GM19035 (cell line): ENCODE results near the gene AIP.
"Not testable (repeated sequence)": the region's sequence is repeated elsewhere in the genome, so short reads cannot be mapped to it uniquely, and the experiment has no call there.

Source experiments
- ATAC-seq: cut with Tn5 transposase; IDR thresholded peaks from one replicate; pipeline ENCODE4 v1.9.1; 2021; ENCODE audit not compliant: unreplicated experiment

Gene AIP

DNA sequence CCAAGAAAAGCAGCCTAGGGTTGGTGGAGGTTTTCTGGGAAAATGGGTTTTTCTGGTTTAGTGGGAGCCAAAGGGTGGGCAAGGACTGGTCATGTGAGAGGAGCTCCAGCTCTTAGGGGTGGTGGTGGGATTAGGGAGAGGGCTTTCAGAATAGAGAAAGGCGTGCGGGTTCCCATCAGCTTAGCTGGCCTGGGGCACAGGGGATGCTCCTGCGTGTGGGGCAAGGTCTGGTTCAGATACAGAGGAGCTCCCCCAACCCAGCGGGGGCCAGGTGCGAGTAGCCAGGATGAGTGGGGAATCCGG lies 14.4 kb upstream of the AIP start:
- no peak for ATAC-seq

GRCh38 chr11:67468759-67469507 lies 13.9 kb upstream of the AIP start, which contains the start of gene TMEM134:
Gene TMEM134, minus strand, starts transcription at chr11:67469251. Its CDS starts 59 bp downstream, at chr11:67469192.
- ATAC-seq: peak; percentile 73

DNA sequence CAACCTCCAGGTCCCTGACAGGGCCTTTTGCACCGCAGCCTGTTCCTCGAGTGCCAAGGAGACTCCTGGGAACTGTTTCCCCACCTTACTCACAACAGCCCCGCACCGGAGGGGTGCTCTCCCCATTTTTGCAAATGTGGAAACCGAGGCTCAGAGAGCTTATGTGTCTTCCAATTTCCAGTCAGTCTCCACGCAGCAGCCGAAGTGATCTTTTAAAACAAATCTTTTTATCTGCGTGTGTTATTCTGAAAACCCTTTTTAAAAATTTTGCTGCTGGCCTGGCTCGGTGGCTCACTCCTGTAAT lies 13.4 kb upstream of the AIP start:
- ATAC-seq: no peak

GRCh38 chr11:67470337-67471002 lies 12.4 kb upstream of the AIP start:
- ATAC-seq: no peak

DNA sequence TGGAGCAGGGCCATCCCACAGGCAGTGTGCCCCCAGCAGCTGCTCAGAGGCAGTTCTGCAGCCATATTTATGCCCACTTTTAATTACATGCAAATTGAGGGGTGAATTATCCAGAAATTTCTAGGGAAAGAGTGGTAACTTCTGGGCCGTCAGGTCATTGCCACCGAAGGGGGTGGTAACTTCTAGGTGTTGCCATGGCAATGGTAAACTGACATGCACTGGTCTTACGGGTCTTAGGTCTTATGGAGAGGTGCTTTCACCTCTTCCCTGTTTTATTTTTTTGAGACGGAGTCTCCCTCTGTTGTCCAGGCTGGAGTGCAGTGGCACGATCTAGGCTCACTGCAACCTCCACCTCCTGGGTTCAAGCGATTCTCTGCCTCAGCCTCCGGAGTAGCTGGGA lies 9.9 kb upstream of the AIP start:
- no peak for ATAC-seq

DNA sequence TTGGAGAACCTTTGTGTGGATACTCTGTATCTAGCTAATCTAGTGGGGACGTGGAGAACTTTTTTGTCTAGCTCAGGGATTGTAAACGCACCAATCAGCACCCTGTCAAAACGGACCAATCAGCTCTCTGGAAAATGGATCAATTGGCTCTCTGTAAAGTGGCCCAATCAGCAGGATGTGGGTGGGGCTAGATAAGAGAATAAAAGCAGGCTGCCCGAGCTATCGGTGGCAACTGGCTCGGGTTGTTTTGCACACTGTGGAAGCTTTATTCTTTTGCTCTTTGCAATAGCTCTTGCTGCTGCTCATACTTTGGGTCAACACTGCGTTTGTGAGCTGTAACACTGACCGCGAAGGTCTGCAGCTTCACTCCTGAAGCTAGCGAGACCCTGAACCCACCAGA lies 6.1 kb upstream of the AIP start:
- not testable (repeated sequence) for ATAC-seq

- ATAC-seq: not testable (repeated sequence)
These were observed 5.3 kb upstream of the AIP start for GRCh38 chr11:67477344-67478050.

DNA sequence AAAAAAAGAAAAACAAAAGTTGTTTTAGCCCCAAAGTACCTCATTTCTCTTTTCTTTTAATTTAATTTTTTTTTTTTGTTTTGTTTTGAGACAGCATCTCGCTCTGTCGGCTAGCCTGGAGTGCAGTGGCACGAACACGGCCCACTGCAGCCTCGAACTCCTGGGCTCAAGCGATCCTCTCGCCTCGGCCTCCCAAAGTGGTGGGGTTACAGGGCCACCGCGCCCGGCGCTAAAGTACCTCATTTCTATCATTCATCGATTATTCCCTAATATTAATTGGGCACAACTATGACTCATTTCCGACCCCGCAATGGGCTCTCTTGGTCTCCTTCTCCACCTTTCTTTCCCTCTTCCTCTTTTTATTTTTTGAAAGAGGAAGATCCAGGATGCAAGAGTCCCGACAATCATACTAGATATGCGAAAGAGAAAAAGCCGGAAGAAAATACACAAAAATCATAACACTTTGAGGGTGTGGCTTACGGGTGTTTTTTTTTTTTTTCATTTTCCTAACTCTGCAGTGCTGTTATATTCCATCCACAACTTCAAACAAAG lies 475 bp upstream of the AIP start:
- peak; percentile 11 for ATAC-seq

DNA sequence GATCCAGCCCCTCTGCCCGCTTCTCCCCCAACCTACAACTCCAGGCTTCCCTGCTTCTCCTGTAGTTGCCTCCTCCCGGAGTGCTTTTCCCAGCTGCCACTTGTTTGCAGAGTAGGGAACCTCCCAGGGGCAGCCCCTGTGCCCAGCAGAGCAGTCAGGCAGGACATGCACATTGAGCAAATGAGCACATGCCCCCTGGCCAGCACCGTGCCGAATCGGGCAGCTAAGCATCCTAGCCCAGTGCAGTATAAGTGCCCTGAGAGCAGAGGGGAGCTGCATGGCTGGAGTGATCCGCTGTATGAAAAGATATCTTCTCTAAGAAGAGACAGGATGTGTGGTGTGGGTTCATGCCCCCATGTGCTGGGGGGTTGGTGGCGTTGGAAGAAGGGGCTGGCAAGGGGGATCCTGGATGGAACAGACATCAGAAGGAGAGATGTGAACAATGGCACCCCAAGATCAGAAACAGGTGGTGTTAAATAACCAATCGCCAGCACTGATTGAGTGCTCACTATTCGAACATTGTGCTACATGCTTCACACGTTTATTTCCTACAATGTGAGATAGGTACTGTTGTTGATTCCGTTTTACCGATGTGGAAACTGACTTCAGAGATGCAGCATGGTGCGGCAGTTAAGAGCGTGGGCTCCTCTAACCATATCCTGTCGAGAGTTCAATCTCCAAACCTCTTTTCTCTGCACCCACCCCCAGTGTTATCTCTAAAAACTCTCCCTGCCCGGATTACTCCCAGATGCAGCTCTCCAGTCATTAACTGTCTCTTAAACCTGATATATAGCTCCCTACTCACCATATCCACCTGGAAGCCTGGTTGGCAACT lies 1.2 kb downstream of the AIP start:
- no peak for ATAC-seq

DNA sequence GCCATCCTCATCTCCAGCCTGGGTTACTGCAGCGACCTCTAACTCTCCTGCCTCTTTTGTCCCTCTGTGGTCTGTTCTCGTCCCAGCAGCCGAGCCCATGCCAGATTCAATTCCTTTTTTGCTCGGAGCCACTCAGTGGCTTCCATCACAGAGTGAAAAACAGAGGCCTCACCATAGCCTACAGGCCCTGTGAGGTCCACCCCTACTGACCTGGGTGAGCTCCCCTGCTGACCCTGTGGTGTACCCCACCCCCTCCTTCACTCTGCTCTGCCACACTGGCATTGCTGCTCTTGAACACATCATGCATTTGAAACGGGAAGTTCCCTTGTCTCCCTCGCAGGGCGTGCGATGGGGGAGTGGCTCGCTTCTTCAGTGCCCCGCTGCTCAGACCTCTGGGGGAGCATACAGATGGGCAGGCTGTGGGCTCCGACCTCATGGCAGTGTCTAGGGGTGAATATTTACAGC lies 2.1 kb downstream of the AIP start:
- no peak for ATAC-seq

GRCh38 chr11:67485873-67486361 lies 3.1 kb downstream of the AIP start:
- ATAC-seq: not testable (repeated sequence)

DNA sequence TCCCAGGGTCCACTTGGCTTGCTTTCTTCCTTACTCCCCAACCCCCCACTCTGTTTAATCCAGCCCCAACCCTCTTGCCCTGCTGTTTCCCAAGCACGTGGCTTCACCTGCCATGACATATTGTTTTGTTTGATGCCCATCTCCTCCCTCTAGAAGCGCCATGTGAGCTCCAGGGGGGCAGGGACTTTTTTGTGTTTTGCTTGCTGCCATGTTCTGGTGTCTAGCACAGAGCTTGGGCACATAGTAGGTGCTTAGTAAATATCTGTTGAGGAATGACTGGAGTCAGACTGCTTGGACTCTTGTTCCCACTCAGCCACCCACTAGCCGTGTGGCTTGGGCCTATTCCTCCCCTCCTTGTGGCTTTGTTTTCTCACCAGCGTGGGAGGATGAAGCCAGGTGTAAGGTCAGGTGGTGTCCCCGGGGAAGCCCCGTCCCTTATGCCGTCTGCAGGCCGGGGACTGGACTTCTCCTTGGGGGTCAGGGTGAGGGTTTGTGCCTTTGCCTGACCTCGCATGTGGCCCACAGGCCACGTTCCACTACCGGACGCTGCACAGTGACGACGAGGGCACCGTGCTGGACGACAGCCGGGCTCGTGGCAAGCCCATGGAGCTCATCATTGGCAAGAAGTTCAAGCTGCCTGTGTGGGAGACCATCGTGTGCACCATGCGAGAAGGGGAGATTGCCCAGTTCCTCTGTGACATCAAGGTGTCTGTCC lies 3.8 kb downstream of the AIP start:
- peak; percentile 28 for ATAC-seq

DNA sequence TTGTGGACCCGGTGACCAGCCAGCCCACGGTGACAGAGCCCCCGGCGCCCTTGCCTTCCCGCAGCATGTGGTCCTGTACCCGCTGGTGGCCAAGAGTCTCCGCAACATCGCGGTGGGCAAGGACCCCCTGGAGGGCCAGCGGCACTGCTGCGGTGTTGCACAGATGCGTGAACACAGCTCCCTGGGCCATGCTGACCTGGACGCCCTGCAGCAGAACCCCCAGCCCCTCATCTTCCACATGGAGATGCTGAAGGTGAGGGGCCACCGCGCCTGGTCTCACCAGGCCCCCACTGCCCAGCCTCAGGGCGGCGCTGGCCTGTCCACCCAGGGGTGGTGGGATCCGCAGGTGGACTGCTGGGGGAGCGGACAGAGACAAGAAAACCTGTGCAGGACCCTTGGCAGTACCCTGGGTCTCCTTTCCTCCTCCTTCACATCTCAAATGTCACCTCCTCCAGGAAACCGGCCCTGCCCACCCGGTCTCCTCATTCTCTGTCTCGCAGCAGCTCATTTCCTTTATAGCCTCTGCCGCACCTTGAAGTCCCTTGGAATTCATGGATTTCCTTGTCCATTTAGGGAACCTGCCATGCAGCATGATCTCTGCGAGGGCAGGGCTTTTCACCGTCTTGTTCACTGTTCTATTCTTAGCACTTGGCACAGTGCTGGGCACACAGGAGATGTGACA lies 6.5 kb downstream of the AIP start:
- no peak for ATAC-seq

DNA sequence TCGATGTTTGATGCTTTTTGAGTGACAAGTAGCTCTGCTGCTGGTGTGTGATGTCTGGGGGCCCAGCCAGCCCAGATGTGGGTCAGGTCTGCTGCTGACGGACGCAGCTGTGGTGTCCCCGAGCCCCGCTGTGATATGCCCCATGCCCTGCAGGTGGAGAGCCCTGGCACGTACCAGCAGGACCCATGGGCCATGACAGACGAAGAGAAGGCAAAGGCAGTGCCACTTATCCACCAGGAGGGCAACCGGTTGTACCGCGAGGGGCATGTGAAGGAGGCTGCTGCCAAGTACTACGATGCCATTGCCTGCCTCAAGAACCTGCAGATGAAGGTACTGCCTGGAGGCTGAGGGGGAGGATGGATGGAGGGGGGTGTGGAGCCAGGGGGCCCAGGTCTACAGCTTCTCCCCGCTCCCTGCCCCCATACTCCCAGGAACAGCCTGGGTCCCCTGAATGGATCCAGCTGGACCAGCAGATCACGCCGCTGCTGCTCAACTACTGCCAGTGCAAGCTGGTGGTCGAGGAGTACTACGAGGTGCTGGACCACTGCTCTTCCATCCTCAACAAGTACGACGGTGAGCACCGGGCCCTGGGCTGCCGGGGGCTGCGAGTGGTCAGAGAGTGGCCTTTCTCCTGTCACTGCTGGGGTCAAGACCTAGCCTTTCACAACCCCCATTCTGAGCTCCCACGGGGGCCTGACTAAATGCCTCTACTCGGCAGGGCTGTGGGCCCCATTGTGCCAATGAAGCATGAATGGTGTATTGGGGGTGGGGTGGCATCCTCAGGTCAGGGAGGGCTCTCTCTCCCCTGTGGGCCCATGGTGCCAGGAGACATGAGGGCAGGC lies 7.3 kb downstream of the AIP start:
- no peak for ATAC-seq

GRCh38 chr11:67490727-67491065 lies 7.9 kb downstream of the AIP start:
- ATAC-seq: no peak

DNA sequence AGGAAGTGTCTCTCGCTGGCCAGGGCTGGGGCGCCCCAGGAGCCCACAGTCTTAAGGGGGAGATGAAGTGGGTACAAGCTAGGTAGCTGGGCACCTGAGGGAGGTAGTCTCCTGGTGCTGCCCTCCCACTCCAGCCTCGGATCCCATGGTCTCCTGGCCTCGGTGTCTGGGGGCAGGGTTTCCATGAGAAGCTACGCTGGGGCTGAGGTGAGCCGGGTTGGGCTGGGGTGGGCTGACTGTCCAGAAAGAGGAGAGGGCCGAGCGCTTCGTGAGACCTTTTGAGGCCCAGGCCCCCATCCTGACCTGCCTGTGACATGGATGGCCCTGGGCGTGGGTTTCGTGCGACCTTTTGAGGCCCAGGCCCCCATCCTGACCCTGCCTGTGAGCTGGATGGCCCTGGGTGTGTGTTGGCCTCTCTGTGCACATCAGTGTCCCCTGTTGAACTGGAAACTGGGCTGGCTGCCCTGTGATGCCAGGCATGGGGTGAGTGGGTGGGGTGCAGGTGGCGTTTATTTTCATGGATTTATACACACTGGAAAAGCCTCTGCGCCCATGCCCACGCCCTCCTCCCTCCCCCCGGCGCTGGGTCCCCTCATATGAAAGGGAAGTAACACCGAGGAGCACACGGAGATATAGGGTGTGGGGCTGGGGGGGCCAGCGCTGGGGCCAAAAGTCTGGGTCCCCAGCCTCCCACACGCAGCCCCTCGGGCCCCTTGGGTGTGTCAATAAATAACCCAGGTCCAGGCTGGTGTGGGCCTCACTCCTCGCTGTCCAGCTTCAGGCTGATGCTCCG lies 8.6 kb downstream of the AIP start:
- ATAC-seq: no peak

DNA sequence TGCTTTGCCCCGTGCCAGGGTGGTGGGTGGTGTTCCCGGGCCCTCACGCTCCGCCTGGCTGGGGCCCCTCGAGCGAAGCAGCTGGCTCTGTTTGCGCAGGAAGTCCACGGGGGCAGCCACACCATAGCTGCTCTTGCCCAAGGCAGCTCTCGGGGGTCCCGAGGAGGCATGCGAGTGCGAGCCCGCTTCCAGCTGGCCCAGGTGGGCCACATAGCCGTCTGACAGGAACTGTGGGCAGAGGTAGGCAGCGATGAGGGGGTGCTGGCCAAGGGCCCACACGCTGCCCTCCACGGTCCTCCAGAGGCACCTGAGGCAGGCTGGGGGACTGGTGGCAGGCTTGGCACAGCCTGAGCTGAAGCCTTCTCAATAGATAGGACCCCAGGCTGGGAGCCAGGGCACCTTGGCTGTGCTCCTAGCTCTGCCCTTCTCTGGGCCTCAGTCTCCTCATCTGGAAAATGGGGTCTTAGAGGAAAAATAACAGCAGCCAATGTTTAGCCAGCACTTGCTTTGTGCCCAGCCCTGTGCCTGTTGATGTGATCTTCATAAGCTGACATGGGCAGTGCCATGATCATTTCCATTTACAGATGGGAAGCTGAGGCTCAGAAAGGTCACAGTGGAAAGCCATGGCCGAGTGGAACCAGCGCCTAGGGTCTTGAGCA lies 9.4 kb downstream of the AIP start:
- ATAC-seq: no peak
